Choroid plexus epithelial cell (primary cell): ENCODE measurements around the gene GUCD1.
A peak's percentile ranks its signal among the peaks of the same experiment; 100 is the strongest.

ENCODE experiments used
- DNase-seq: peaks from one replicate; pipeline ENCODE4 v3.0.0-alpha.2; 2010; ENCODE audit warnings: low read depth
- H3K4me3 ChIP-seq: 2 replicates; pipeline ENCODE4 v1.5.1; 2011; ENCODE audit warnings: low read depth, mild to moderate bottlenecking, control low read depth, low read length, moderate library complexity
- CTCF ChIP-seq: conservative IDR thresholded peaks from 2 replicates; pipeline ENCODE4 v1.5.1; 2011; ENCODE audit warnings: low read depth, mild to moderate bottlenecking, control low read depth, inconsistent platforms, low read length, moderate library complexity

Gene GUCD1

GRCh38 chr22:24518228-24518627 lies 36.7 kb downstream of the GUCD1 start:
- no peak overlapping the region for H3K4me3 ChIP-seq
- DNase-seq = no peak
- no peak for TF ChIP-seq CTCF

- no peak overlapping the region for H3K4me3 ChIP-seq
- TF ChIP-seq CTCF = no peak
- DNase-seq = no peak
These were observed 37.5 kb downstream of the GUCD1 start for GRCh38 chr22:24517446-24517845.

DNA sequence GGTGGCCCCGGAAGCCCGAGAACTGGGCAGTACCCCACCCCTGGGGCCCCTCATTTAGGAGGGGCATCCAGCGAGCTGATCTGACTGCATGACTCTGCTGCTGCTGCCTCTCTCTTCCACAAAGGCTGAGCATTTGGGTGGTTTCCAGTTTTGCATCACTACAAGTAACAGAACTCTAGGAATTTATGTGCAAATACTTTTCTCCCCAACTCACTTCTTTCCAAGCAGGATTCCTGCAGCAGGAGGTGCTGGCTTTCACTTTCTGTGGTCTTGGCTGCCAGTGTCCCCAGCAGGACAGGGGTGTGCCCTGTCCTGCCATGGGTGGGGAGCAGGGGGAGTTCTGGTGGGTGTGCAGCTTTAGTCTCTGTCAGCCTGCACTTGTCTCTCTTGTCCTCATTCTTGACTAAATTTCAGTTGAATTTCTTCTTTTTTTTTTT lies 38.6 kb downstream of the GUCD1 start:
- peak; percentile 94 for DNase-seq
- TF ChIP-seq CTCF = peak; percentile 25
- no peak overlapping the region for H3K4me3 ChIP-seq

DNA sequence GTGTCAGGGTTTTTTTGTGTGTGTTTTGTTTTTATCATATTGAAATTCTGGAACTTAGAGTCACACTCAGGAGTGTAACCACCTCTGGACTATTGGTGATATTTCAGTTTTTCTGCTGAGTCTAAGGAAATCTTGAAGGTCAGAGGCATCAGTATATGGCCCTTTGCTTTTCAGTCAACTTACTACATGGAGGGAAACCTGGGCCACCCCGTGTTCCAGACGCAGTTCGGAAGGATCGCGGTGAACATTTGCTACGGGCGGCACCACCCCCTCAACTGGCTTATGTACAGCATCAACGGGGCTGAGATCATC lies 40.0 kb downstream of the GUCD1 start:
- no peak overlapping the region for H3K4me3 ChIP-seq
- no peak for DNase-seq
- TF ChIP-seq CTCF = no peak

- H3K4me3 ChIP-seq = no peak overlapping the region
- DNase-seq = no peak
- no peak for TF ChIP-seq CTCF
These were observed 40.5 kb downstream of the GUCD1 start for GRCh38 chr22:24514241-24515026.

GRCh38 chr22:24513378-24514240 lies 41.3 kb downstream of the GUCD1 start:
- no peak for TF ChIP-seq CTCF
- no peak for DNase-seq
- no peak overlapping the region for H3K4me3 ChIP-seq

GRCh38 chr22:24512043-24512442 lies 42.9 kb downstream of the GUCD1 start:
- peak; percentile 20 for DNase-seq
- no peak for TF ChIP-seq CTCF
- no peak overlapping the region for H3K4me3 ChIP-seq
